Calu3 (cell line): ENCODE data around the gene CLTCL1. TPM values are rescaled to one million over a fixed set of nuclear protein-coding genes. Genes with fewer than 3 reads are reported as not detected.
A peak's percentile ranks its signal among the peaks of the same experiment; 100 is the strongest.

Experiments
- BruUV-seq: library from RNA; stranded (reverse); fragments of 400-500 nt; replicated peaks from 2 replicates; lab custom pipeline; 2021; lab: Mats Ljungman, UMichigan
- CTCF ChIA-PET: fragments of 300-600 bp; sonication (Branson Sonifier 250); formaldehyde crosslinking; loops from one replicate; lab custom pipeline; 2022; ENCODE audit warnings: antibody characterized with exemption; lab: Charles Lee
- DNase-seq: peaks from one replicate; pipeline ENCODE4 v3.0.0; 2022
- H3K27ac Mint-ChIP-seq: one replicate; pipeline ENCODE4 v1.8.0; 2022; ENCODE audit warnings: mixed read lengths; ENCODE audit not compliant: unreplicated experiment
- H3K27me3 Mint-ChIP-seq: one replicate; pipeline ENCODE4 v1.8.0; 2022; ENCODE audit warnings: mixed read lengths; ENCODE audit not compliant: unreplicated experiment
- H3K36me3 Mint-ChIP-seq: one replicate; pipeline ENCODE4 v1.8.0; 2022; ENCODE audit warnings: mild to moderate bottlenecking, moderate library complexity, mixed read lengths; ENCODE audit not compliant: insufficient read depth, unreplicated experiment
- H3K4me1 Mint-ChIP-seq: one replicate; pipeline ENCODE4 v1.8.0; 2022; ENCODE audit warnings: mild to moderate bottlenecking, low read depth, mixed read lengths; ENCODE audit not compliant: unreplicated experiment
- H3K4me3 Mint-ChIP-seq: one replicate; pipeline ENCODE4 v1.8.0; 2022; ENCODE audit warnings: mild to moderate bottlenecking, low read depth, moderate library complexity, mixed read lengths; ENCODE audit not compliant: unreplicated experiment
- H3K9me3 Mint-ChIP-seq: one replicate; pipeline ENCODE4 v1.8.0; 2022; ENCODE audit warnings: low read depth, mixed read lengths; ENCODE audit not compliant: unreplicated experiment
- CTCF ChIP-seq: fragments of 200-600 bp; IDR thresholded peaks from one replicate; pipeline ENCODE4 v1.8.0; 2022; ENCODE audit warnings: antibody characterized with exemption; ENCODE audit not compliant: unreplicated experiment
- intact Hi-C: fragments of 100-400 bp; cut with micrococcal nuclease; formaldehyde crosslinking; loops from one replicate; pipeline ENCODE4 v1.10.0; 2022; ENCODE audit not compliant: unreplicated experiment
- total RNA-seq: library from RNA; stranded (reverse); gene quantifications from 2 replicates; pipeline ENCODE4 v1.2.3, GENCODE V29; 2022

The CLTCL1 gene
- total RNA-seq, 1 experiment from 2014 or later: 2.9 TPM

- no peaks in the 10 kb centered on the region for H3K9me3 Mint-ChIP-seq
- TF ChIP-seq CTCF: no peak
- H3K27me3 Mint-ChIP-seq: peaks cover 13% of the 10 kb centered on the region
- peaks cover 38% of the 10 kb centered on the region for H3K36me3 Mint-ChIP-seq
- intact Hi-C loops: no loop called here
- CTCF ChIA-PET: interaction anchor here (1.0 to 1.3 kb wide), 2 partner anchors 22 to 36 kb away, joined by 3 to 4 read pairs; partner anchors contain the start of gene ESS2
- H3K4me3 Mint-ChIP-seq: no peak overlapping the region
- H3K27ac Mint-ChIP-seq: no peak overlapping the region
- no TSS peak for BruUV-seq
- H3K4me1 Mint-ChIP-seq: peaks cover 13% of the 10 kb centered on the region
- no peak for DNase-seq
Measured at GRCh38 chr22:19180234-19180633, 111.3 kb downstream of the CLTCL1 start.

DNA sequence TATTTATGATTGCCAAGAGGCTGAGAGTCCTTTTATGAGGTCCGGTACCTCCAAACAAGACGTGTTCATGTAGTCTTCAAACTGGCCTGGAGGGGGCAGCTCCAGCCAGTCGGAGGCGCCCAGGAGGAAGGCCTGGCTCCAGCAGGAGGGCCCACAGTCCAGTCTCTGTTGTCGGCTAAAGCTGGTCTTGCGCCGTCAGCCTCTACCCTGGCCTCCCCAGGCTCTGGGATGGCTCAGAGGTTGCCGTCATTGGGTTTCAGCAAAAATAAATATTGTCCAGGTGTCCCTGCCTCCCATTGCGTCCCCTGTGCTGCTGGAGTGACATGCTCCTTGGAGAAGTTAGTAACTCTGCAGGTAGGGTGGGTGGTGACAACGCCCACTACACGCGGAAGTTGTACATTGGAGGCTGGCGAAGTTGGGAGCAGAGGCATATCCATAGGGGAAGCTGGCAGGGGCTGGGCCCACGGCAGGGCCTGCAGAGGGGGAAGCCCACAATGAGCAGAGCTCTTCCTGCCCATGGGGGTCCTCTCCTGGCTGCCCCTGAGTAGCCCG, 111.9 kb downstream of the CLTCL1 start:
- CTCF ChIA-PET: interaction anchor here (1.0 to 1.8 kb wide), 5 partner anchors 22 to 450 kb away, joined by 3 to 7 read pairs (median 5); partner anchors contain the start of genes C22orf39 and ESS2
- Mint-ChIP-seq H3K9me3 (no peaks in the 10 kb centered on the region), H3K4me3 (peak overlapping the region; percentile 76), H3K36me3 (peaks cover 44% of the 10 kb centered on the region), H3K27me3 (peaks cover 13% of the 10 kb centered on the region), H3K27ac (peak overlapping the region; percentile 70), H3K4me1 (peaks cover 7% of the 10 kb centered on the region)
- BruUV-seq: no TSS peak
- intact Hi-C loops: no loop called here
- TF ChIP-seq CTCF: peak; percentile 74
- peak; percentile 82 for DNase-seq

DNA sequence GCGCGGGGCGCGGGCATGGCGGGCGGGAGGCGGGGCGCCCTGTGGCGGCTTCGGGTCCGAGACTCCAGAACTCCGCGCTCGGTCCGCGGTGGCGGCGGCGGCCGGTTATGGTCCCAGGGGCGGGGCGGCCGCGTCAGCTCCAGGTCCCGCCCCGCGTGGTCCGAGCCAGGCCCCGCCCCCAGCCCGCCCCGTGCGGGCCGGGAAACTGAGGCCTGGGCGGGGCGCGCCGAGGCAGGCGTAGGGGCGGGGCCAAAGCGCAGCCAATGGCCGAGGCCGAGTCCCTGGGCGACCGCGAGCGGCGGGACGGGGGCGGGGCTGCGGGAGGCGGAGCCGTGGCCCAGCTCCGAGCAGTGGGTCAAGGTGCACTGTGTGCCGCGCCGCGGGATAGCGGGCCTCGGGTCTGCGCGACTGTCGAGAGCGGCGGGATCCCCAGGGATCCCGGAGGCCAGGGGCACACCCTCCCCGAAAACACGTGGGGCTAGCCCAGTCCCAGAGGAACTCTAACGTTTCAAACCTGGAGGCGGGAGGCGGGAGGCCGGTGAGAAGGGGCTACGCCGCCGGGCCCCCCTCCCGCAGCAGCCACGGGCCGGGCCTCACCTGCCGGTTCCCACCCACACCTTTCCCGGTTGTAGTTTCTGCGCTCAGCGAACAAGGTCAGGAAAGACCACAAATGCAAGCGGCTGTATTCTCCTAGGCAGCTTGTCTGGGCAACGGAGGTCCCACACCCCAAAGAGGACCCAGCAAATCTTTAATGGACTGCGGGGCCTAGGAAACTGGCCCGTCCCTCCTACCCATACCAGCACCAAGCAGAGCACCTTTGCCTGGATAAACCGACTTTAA, 112.6 kb downstream of the CLTCL1 start, which contains the start of gene SLC25A1:
TSS of gene SLC25A1 (minus strand) at position 80 of the 840 bp plus-strand sequence. CDS start at position 17, 63 bp downstream.
- CTCF ChIA-PET: interaction anchor here (0.5 to 1.8 kb wide), 9 partner anchors 8 to 451 kb away, joined by 3 to 7 read pairs (median 4); partner anchors contain the start of genes C22orf39 and ESS2
- DNase-seq: peak; percentile 96
- H3K36me3 Mint-ChIP-seq: peaks cover 47% of the 10 kb centered on the region
- BruUV-seq: no TSS peak
- peaks cover 8% of the 10 kb centered on the region for H3K27me3 Mint-ChIP-seq
- H3K4me1 Mint-ChIP-seq: peaks cover 5% of the 10 kb centered on the region
- intact Hi-C loops: no loop called here
- peak within 1 kb of the TSS; percentile 76 for H3K4me3 Mint-ChIP-seq
- TF ChIP-seq CTCF: no peak
- H3K9me3 Mint-ChIP-seq: no peaks in the 10 kb centered on the region
- H3K27ac Mint-ChIP-seq: peak within 1 kb of the TSS; percentile 70

DNA sequence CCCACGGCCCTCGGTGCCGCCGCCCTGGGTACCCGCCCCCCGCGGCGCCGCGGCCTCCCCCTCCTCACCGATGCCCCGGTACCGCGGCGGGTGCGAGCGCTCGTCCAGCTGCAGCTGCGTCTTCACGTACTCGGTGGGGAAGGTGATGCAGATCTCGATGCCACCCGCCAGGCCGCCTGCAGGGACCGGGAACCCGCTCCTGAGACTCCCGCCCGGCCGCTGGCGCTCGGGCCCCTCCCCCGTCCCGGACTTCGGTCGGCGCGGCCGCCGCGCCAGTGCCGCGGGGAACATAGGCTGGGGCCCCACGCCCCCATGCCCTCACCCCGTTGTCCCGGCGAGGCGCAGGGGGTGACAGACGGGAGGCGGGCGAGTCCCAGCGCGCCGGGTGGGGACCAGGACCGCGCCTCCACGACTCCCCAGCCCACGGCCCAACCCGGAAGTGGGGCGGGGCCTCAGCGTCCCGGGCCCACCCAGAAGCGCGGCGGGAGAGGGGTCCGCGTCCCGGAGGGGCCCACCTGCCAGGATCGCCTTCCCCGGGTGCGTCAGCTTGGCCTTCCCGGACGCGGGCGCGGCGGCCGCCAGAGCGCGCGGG, 113.4 kb downstream of the CLTCL1 start:
- intact Hi-C loops: no loop called here
- no peak for TF ChIP-seq CTCF
- Mint-ChIP-seq H3K27me3 (peaks cover 1% of the 10 kb centered on the region), H3K4me3 (peak overlapping the region; percentile 76), H3K4me1 (peaks cover 11% of the 10 kb centered on the region), H3K36me3 (peaks cover 52% of the 10 kb centered on the region), H3K9me3 (no peaks in the 10 kb centered on the region), H3K27ac (no peak overlapping the region)
- no TSS peak for BruUV-seq
- CTCF ChIA-PET: interaction anchor here (0.5 to 1.8 kb wide), 7 partner anchors 9 to 452 kb away, joined by 3 to 7 read pairs (median 5); partner anchors contain the start of gene C22orf39
- peak; percentile 64 for DNase-seq
